ENCODE results near the gene RBM26. TPM values are rescaled to one million over a fixed set of nuclear protein-coding genes. Genes with fewer than 3 reads are reported as not detected.
"Not testable (repeated sequence)": the region's sequence is repeated elsewhere in the genome, so short reads cannot be mapped to it uniquely, and the experiment has no call there.

Gene RBM26
- total RNA-seq, 1 donor from 2014 or later = 55.4 TPM

GRCh38 chr13:79384022-79384610 is 21.9 kb downstream of the RBM26 start:
- DNase-seq = no peak

- DNase-seq = no peak
Observed at GRCh38 chr13:79382545-79383275, 23.3 kb downstream of the RBM26 start.

DNA sequence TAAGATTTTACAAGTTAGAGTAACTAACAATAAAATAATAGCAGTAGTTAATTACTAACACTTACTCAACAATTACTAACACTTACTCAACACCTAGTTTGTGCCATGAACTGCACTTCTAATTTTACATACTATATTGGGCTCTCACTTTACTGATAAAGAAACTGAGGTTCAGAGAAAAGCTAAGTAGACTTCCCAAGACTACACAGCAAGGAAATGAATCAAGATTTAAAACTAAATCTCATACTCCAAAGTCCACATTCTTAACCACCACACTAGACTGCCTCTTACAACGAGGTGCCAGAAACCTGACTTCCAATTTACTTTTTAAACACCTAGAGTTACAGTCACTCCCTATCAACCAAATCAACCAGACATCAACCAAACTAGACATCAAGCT is 25.1 kb downstream of the RBM26 start:
- no peak for DNase-seq

DNA sequence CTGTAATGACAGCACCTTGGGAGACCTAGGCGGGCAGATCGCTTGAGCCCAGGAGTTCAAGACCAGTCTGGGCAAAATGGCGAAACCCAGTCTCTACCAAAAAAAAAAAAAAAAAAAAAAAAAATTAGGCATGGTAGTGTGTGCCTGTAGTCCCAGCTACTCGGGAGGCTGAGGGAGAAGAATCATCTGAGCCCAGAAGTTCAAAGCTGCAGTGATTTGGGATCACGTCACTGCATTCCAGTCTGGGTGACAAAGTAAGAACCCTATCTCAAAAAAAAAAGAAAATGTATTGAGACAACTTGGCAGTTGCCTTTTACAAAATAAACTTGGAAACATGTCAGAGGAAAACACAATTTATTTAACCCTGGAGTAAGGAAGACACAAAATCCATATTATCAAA is 26.8 kb downstream of the RBM26 start:
- no peak for DNase-seq

- DNase-seq = no peak
Observed at GRCh38 chr13:79376843-79377242, 29.2 kb downstream of the RBM26 start.

DNA sequence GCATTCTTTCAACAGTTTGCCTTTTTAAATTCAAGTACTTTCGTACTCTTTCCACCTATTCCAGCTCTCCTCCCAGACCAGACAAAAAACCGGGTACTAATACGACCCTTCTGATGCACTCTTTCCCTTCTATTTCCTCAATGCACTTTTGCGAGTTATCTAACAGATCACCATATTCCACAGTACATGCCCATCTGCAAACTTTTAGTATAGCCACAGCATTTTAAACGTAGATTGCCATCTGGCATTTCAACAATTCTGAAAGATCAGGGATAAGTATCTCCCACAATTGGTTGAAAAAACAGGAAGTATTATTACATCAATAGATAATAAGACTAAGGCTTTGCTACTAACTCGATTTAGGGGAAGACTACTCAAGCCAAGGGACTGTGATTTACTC is 31.5 kb downstream of the RBM26 start:
- DNase-seq = no peak

- no peak for DNase-seq
Observed at GRCh38 chr13:79373916-79374315, 32.1 kb downstream of the RBM26 start.

- DNase-seq = no peak
Observed at GRCh38 chr13:79369226-79369625, 36.8 kb downstream of the RBM26 start.

DNA sequence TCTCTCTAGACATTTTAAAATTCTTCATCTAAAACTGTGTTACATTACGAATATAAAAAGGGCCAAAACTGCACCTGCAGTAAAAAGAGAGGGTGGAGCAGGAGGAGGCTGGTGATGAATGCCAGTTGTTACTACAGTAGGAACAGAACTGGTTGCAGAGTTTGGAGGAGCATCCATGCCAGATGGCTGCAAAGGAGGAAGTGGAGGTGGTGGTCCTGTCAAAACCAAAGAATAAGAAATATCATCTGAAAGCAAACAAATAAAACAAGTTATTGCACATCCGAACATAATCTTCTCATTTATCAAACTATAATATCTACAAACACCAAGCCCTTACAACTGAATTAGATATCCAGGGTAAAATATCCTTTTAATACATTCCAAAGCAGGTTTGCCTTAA is 40.1 kb downstream of the RBM26 start:
- no peak for DNase-seq

- no peak for DNase-seq
Observed at GRCh38 chr13:79361299-79361698, 44.8 kb downstream of the RBM26 start.

GRCh38 chr13:79360095-79360494 is 46.0 kb downstream of the RBM26 start:
- DNase-seq = no peak

DNA sequence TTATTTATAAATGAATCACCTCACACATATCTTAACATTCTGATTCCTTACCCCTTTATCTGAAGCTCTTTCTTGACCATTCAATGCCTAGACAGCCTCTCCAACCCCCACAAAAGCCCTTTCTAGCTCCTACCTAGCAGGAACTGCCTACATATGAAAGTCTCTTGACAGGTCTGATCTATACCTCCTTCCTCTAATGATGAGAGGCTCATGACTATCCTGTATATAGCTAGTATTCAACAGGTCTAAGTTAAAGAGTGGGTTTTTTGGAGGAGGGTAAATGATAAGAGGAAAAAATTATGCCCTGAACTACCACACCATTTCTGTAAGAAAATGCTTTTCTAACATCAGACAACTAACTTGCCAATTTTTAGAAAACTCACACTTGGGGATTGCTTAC is 47.0 kb downstream of the RBM26 start:
- DNase-seq = no peak

- DNase-seq = no peak
Observed at GRCh38 chr13:79354285-79354684, 51.8 kb downstream of the RBM26 start.

DNA sequence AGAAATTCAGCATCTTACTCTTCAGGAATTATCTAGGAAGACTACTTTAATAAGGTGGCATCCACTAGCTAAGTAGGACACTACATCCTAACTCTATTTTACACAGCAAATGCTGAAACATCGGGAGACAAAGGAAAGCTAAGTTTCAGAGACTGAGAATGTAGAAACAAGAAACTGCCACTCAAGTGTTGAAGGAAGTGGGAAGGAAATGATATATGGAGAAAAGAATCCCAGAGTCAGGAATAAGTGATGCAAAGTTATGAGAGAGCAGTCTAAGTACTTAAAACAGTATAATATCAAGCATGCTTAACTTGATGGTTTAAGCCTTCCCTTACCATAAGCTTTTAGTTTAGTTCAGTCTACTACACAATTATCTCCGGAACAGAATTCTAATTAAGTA is 52.4 kb downstream of the RBM26 start:
- no peak for DNase-seq

DNA sequence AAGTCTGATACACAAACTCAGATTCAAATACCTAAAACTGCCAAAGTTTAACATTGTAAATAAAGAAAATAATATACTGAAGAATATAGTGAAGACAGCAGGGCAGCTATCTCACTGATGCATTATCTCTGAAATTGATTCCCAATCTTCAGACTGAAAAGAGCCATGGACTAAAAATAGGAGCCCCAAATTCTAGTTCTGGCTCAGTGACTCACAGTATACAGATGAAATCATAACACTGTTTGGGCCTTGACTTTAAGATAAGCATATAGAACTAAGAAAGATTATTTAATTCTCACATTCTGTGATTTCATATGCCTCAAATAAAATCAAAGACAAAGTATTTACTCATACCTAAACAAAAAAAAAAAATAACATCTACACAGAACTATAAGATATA is 53.9 kb downstream of the RBM26 start:
- no peak for DNase-seq

DNA sequence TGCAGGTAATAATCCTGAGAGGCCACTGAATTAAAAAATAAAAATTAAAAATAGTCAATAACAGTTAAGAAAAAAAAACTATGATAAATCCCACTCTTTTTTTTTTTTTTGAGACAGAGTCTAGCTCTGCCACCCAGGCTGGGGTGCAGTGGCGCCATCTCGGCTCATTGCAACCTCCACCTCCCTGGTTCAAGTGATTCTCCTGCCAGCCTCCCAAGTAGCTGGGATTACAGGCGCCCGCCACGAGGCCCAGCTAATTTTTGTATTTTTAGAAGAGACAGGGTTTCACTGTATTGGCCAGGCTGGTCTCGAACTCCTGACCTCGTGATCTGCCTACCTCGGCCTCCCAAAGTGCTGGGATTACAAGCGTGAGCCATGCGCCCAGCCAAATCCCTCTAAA is 56.4 kb downstream of the RBM26 start:
- not testable (repeated sequence) for DNase-seq

DNA sequence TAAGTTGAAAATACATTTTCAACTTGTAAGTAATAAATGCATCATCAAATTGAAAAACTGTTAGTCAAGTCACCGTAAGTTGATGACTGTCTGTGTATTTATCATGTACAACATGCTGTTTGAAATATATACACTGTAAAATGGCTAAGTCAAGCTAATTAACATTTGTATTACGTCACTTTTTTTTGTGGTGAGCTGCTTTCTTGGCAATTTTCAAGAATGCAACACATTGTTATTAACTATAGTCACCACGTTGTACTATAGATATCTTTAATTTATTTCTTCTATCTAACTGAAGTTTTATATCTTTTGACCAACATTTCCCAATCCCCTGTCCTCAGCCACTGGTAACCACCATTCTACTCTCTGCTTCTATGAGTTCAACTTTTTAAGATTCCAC is 57.0 kb downstream of the RBM26 start:
- DNase-seq = no peak

- no peak for DNase-seq
Observed at GRCh38 chr13:79346300-79346914, 59.6 kb downstream of the RBM26 start.

DNA sequence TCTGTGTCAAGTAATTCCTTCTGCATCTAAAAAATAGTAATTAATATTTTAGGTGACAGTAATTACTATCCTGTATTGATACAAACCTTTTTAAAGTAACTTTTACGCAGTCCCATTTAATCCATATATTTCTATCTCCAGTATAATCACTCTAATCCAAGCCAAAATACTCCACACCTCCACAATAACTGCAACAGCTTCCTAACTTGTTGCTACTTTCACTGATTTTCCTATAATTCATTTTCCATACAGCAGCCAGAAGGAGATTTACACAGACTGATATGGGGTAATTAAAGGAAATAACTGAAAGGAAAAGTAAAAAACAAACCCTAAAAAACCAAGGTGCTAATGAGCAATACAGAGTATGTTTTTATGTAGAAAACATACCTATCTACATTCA is 64.9 kb downstream of the RBM26 start:
- no peak for DNase-seq

GRCh38 chr13:79340490-79340889 is 65.6 kb downstream of the RBM26 start:
- no peak for DNase-seq

GRCh38 chr13:79338343-79338742 is 67.7 kb downstream of the RBM26 start:
- no peak for DNase-seq

- no peak for DNase-seq
Observed at GRCh38 chr13:79336966-79337365, 69.1 kb downstream of the RBM26 start.

GRCh38 chr13:79328510-79328909 is 77.5 kb downstream of the RBM26 start:
- no peak for DNase-seq

- no peak for DNase-seq
Observed at GRCh38 chr13:79320433-79320832, 85.6 kb downstream of the RBM26 start.

Measured in tongue (tissue), 2 donors.